ENCODE results near the gene LDHA. TPM values are rescaled to one million over a fixed set of nuclear protein-coding genes. Genes with fewer than 3 reads are reported as not detected.

LDHA gene
- total RNA-seq, 3 donors from 2014 or later (not counting 1 experiment from before 2014, with no cell fraction given) = 217 to 275 (median 228) TPM

DNA sequence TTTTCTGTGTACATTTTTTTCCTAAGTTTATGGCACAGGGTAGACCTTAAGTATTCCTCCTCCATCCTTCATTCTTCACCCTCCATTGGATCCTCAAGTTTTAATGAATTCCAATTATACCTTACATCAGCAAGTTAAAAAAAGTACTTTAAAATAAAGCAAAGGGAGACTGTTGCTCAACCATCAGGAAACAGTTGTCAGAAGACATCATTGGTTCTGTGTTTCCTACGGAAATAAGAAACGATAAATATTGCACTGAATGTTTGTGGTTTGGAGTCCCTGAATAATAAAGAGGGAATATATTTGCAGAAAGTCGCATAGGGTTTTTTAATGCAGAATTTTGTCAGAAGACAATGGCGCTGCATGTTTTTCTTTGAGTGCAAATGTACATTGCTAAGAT lies 28.1 kb upstream of the LDHA start:
- peak overlapping the region in 1 of 2 donors; percentile 13 for H3K27ac Mint-ChIP-seq
- TF ChIP-seq, protein P1, sequence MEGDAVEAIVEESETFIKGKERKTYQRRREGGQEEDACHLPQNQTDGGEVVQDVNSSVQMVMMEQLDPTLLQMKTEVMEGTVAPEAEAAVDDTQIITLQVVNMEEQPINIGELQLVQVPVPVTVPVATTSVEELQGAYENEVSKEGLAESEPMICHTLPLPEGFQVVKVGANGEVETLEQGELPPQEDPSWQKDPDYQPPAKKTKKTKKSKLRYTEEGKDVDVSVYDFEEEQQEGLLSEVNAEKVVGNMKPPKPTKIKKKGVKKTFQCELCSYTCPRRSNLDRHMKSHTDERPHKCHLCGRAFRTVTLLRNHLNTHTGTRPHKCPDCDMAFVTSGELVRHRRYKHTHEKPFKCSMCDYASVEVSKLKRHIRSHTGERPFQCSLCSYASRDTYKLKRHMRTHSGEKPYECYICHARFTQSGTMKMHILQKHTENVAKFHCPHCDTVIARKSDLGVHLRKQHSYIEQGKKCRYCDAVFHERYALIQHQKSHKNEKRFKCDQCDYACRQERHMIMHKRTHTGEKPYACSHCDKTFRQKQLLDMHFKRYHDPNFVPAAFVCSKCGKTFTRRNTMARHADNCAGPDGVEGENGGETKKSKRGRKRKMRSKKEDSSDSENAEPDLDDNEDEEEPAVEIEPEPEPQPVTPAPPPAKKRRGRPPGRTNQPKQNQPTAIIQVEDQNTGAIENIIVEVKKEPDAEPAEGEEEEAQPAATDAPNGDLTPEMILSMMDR (IDR thresholded peaks at IDR 0.05) = no peak
- intact Hi-C loops (cut with micrococcal nuclease) = no loop called here
- H3K27me3 Mint-ChIP-seq (ENCODE audit: low read depth in 2 of 2) = no peaks in the 10 kb centered on the region
- H3K36me3 ChIP-seq (ENCODE audit: control insufficient read depth, insufficient read depth, low read length) = peaks cover 48% of the 10 kb centered on the region
- H3K27ac ChIP-seq (ENCODE audit: low read length) = no peak overlapping the region
- H3K4me3 ChIP-seq (ENCODE audit: low read length) = no peak overlapping the region
- WGBS (ENCODE audit: insufficient coverage) = 45% methylated on average over 4 of the region's 4 CpGs
- no peak for DNase-seq
- no peaks in the 10 kb centered on the region for H3K4me1 ChIP-seq (ENCODE audit: control insufficient read depth, insufficient read depth, low read length)
- peaks cover 11% of the 10 kb centered on the region for H3K36me3 Mint-ChIP-seq
- no peaks in the 10 kb centered on the region for H3K9me3 Mint-ChIP-seq
- H3K4me1 Mint-ChIP-seq = peaks cover 0 to 5% of the 10 kb centered on the region in 2 donors
- no peak for ATAC-seq
- no peaks in the 10 kb centered on the region for H3K9me3 ChIP-seq (ENCODE audit: control insufficient read depth, insufficient read depth, low read length)
- no peak overlapping the region for H3K4me3 Mint-ChIP-seq
- no peaks in the 10 kb centered on the region for H3K27me3 ChIP-seq (ENCODE audit: control insufficient read depth, insufficient read depth, low read length)

DNA sequence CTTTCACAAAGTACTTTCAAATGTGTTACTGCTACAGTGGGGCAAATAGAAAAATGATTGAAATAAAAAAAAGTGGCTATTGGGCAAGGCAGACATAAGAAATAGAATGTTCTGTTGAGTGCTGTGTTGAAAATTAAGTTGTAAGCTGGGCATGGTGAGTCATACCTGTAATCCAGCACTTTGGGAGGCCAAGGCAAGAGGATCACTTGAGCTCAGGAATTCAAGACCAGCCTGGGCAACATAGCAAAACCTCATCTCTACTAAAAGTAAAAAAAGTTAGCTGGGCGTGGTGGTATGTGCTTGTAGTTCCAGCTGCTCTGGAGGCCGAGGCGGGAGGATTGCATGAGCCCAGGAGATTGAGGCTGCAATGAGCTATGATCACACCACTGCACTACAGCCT lies 26.9 kb upstream of the LDHA start:
- Histone ChIP-seq H3K27me3 (ENCODE audit: control insufficient read depth, insufficient read depth, low read length) (no peaks in the 10 kb centered on the region), H3K4me3 (ENCODE audit: low read length) (no peak overlapping the region), H3K4me1 (ENCODE audit: control insufficient read depth, insufficient read depth, low read length) (no peaks in the 10 kb centered on the region), H3K27ac (ENCODE audit: low read length) (no peak overlapping the region), H3K36me3 (ENCODE audit: control insufficient read depth, insufficient read depth, low read length) (peaks cover 38% of the 10 kb centered on the region), H3K9me3 (ENCODE audit: control insufficient read depth, insufficient read depth, low read length) (no peaks in the 10 kb centered on the region)
- DNase-seq (no peak), ATAC-seq (no peak)
- H3K4me1 Mint-ChIP-seq = peaks cover 0 to 5% of the 10 kb centered on the region in 2 donors
- WGBS (ENCODE audit: insufficient coverage) = 100% methylated on average over 3 of the region's 3 CpGs
- peak overlapping the region in 1 of 2 donors; percentile 8 for H3K27ac Mint-ChIP-seq
- peaks cover 11% of the 10 kb centered on the region for H3K36me3 Mint-ChIP-seq
- no peaks in the 10 kb centered on the region for H3K27me3 Mint-ChIP-seq (ENCODE audit: low read depth in 2 of 2)
- TF ChIP-seq, protein P1 (IDR thresholded peaks at IDR 0.05) = no peak
- H3K4me3 Mint-ChIP-seq = no peak overlapping the region
- H3K9me3 Mint-ChIP-seq = no peaks in the 10 kb centered on the region
- intact Hi-C loops (cut with micrococcal nuclease) = no loop called here

DNA sequence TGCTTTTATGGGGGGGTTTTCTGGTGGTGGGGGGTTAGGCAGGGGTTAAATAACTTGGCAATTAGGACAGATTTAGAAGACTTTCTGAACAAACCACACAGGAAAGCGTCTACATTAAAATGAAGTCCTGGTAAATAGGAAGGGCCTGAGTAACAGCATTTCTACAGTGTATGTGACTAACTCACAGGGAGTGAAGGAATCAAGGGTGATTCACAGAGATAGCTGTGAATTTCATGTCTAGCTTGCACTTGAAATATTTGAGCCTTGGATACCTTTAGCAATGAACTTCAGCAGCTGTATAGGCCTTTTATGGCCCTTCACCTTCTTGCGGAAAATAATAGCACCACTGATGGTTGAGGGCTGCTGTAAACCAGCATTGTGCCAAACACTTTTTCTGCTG lies 26.1 kb upstream of the LDHA start:
- H3K9me3 Mint-ChIP-seq = no peaks in the 10 kb centered on the region
- Histone ChIP-seq H3K27ac (ENCODE audit: low read length) (no peak overlapping the region), H3K4me1 (ENCODE audit: control insufficient read depth, insufficient read depth, low read length) (no peaks in the 10 kb centered on the region), H3K36me3 (ENCODE audit: control insufficient read depth, insufficient read depth, low read length) (peaks cover 35% of the 10 kb centered on the region), H3K9me3 (ENCODE audit: control insufficient read depth, insufficient read depth, low read length) (no peaks in the 10 kb centered on the region), H3K4me3 (ENCODE audit: low read length) (no peak overlapping the region), H3K27me3 (ENCODE audit: control insufficient read depth, insufficient read depth, low read length) (no peaks in the 10 kb centered on the region)
- H3K4me3 Mint-ChIP-seq = no peak overlapping the region
- TF ChIP-seq, protein P1 (IDR thresholded peaks at IDR 0.05) = no peak
- WGBS (ENCODE audit: insufficient coverage) = 78% methylated on average over 2 of the region's 2 CpGs
- intact Hi-C loops (cut with micrococcal nuclease) = no loop called here
- H3K36me3 Mint-ChIP-seq = peaks cover 11% of the 10 kb centered on the region
- peak overlapping the region in 1 of 2 donors; percentile 8 for H3K27ac Mint-ChIP-seq
- ATAC-seq (no peak), DNase-seq (no peak)
- peaks cover 0 to 5% of the 10 kb centered on the region in 2 donors for H3K4me1 Mint-ChIP-seq
- no peaks in the 10 kb centered on the region for H3K27me3 Mint-ChIP-seq (ENCODE audit: low read depth in 2 of 2)

DNA sequence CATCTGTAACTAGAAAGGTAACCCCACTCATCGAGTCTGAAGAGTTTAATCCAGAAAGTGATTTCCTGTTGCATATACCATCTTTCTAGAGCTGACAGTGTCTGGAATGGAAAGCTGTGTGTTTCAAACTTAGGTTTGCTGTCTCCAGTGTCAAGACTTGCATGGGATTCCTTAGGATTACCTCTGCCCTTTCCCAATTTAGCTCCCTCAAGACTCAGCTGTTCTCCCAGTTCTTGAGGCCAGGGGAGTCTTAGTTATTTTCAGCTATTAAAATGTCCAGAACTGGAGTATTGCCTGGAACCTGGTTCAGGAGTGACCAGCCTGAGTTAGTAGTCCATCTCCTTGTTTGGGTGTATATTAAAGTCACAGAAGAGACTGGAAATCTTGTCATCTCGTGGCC lies 25.0 kb upstream of the LDHA start:
- Mint-ChIP-seq H3K27me3 (ENCODE audit: low read depth in 2 of 2) (no peaks in the 10 kb centered on the region), H3K4me3 (no peak overlapping the region), H3K4me1 (peaks cover 0 to 5% of the 10 kb centered on the region in 2 donors), H3K27ac (peak overlapping the region in 1 of 2 donors; percentile 51), H3K36me3 (peaks cover 11% of the 10 kb centered on the region), H3K9me3 (no peaks in the 10 kb centered on the region)
- no peak overlapping the region for H3K4me3 ChIP-seq (ENCODE audit: low read length)
- no peaks in the 10 kb centered on the region for H3K27me3 ChIP-seq (ENCODE audit: control insufficient read depth, insufficient read depth, low read length)
- H3K9me3 ChIP-seq (ENCODE audit: control insufficient read depth, insufficient read depth, low read length) = no peaks in the 10 kb centered on the region
- intact Hi-C loops (cut with micrococcal nuclease) = no loop called here
- H3K36me3 ChIP-seq (ENCODE audit: control insufficient read depth, insufficient read depth, low read length) = peaks cover 25% of the 10 kb centered on the region
- TF ChIP-seq, protein P1 (IDR thresholded peaks at IDR 0.05) = no peak
- WGBS (ENCODE audit: insufficient coverage) = 78% methylated on average over 2 of the region's 2 CpGs
- DNase-seq = no peak
- H3K27ac ChIP-seq (ENCODE audit: low read length) = no peak overlapping the region
- H3K4me1 ChIP-seq (ENCODE audit: control insufficient read depth, insufficient read depth, low read length) = no peaks in the 10 kb centered on the region
- no peak for ATAC-seq
